Nephron (organoid): ENCODE measurements around the gene ABCC3.
"Not testable (repeated sequence)": the region's sequence is repeated elsewhere in the genome, so short reads cannot be mapped to it uniquely, and the experiment has no call there.

Experiments used
- H3K27ac Mint-ChIP-seq, 3 experiments: 2 replicates each; pipeline ENCODE4 v1.8.0; 2020; ENCODE audit warnings: mixed read lengths in 3 of 3, mild to moderate bottlenecking in 2 of 3, moderate library complexity in 1 of 3
- H3K27me3 Mint-ChIP-seq: 2 replicates; pipeline ENCODE4 v1.8.0; 2021; ENCODE audit warnings: low read depth, mild to moderate bottlenecking, moderate library complexity, mixed read lengths
- H3K36me3 Mint-ChIP-seq: 2 replicates; pipeline ENCODE4 v1.8.0; 2020; ENCODE audit warnings: low read depth, mixed read lengths
- H3K4me1 Mint-ChIP-seq: 2 replicates; pipeline ENCODE4 v1.8.0; 2020; ENCODE audit warnings: mixed read lengths
- H3K4me3 Mint-ChIP-seq, 3 experiments: 2 replicates each; pipeline ENCODE4 v1.8.0; 2020; ENCODE audit warnings: mild to moderate bottlenecking in 3 of 3, mixed read lengths in 3 of 3, moderate library complexity in 2 of 3
- H3K9me3 Mint-ChIP-seq: 2 replicates; pipeline ENCODE4 v1.8.0; 2020; ENCODE audit warnings: mixed read lengths
- CTCF ChIP-seq, 3 experiments: fragments of 200-600 bp; sonication (generic); IDR thresholded peaks; one replicate each; pipeline ENCODE4 v1.5.0; 2021; ENCODE audit warnings: antibody characterized with exemption in 3 of 3; ENCODE audit not compliant: unreplicated experiment in 3 of 3

Gene ABCC3

GRCh38 chr17:50679008-50679544 lies 44.4 kb downstream of the ABCC3 start:
- H3K4me1 Mint-ChIP-seq, result peaks cover 16% of the 10 kb centered on the region
- H3K36me3 Mint-ChIP-seq, result no peaks in the 10 kb centered on the region
- no peak overlapping the region for H3K4me3 Mint-ChIP-seq
- H3K27ac Mint-ChIP-seq, result no peak overlapping the region
- no peak for TF ChIP-seq CTCF (IDR thresholded peaks at IDR 0.05; ENCODE audit: unreplicated experiment in 3 of 3)
- H3K27me3 Mint-ChIP-seq, result peaks cover 16% of the 10 kb centered on the region
- no peaks in the 10 kb centered on the region for H3K9me3 Mint-ChIP-seq

- Mint-ChIP-seq H3K36me3 (no peaks in the 10 kb centered on the region), H3K4me3 (no peak overlapping the region), H3K9me3 (no peaks in the 10 kb centered on the region), H3K4me1 (peaks cover 21% of the 10 kb centered on the region), H3K27me3 (peaks cover 10% of the 10 kb centered on the region), H3K27ac (no peak overlapping the region)
- TF ChIP-seq CTCF (IDR thresholded peaks at IDR 0.05; ENCODE audit: unreplicated experiment in 3 of 3), result no peak
Observed at GRCh38 chr17:50680126-50680525, 45.4 kb downstream of the ABCC3 start.

GRCh38 chr17:50680543-50681262 lies 46.0 kb downstream of the ABCC3 start:
- not testable (repeated sequence) for H3K36me3 Mint-ChIP-seq, H3K27me3 Mint-ChIP-seq, H3K4me3 Mint-ChIP-seq, H3K9me3 Mint-ChIP-seq
- Mint-ChIP-seq H3K27ac (peak overlapping the region; percentile 56 to 89 (median 71)), H3K4me1 (peaks cover 21% of the 10 kb centered on the region)

- no peaks in the 10 kb centered on the region for H3K9me3 Mint-ChIP-seq
- H3K36me3 Mint-ChIP-seq, result no peaks in the 10 kb centered on the region
- peaks cover 9% of the 10 kb centered on the region for H3K27me3 Mint-ChIP-seq
- H3K27ac Mint-ChIP-seq, result peak overlapping the region; percentile 56 to 89 (median 71)
- H3K4me1 Mint-ChIP-seq, result peaks cover 27% of the 10 kb centered on the region
- peak; percentile 50 to 69 (median 63) for TF ChIP-seq CTCF (IDR thresholded peaks at IDR 0.05; ENCODE audit: unreplicated experiment in 3 of 3)
- no peak overlapping the region for H3K4me3 Mint-ChIP-seq
Observed at GRCh38 chr17:50681263-50682200, 46.9 kb downstream of the ABCC3 start.

- Mint-ChIP-seq H3K4me1 (peaks cover 36% of the 10 kb centered on the region), H3K4me3 (no peak overlapping the region)
- TF ChIP-seq CTCF (IDR thresholded peaks at IDR 0.05; ENCODE audit: unreplicated experiment in 3 of 3), result no peak
Observed at GRCh38 chr17:50682441-50682840, 47.8 kb downstream of the ABCC3 start.

GRCh38 chr17:50682938-50683337 lies 48.3 kb downstream of the ABCC3 start:
- Mint-ChIP-seq H3K9me3 (no peaks in the 10 kb centered on the region), H3K36me3 (no peaks in the 10 kb centered on the region), H3K4me1 (peaks cover 39% of the 10 kb centered on the region), H3K27ac (no peak overlapping the region), H3K4me3 (no peak overlapping the region), H3K27me3 (peaks cover 13% of the 10 kb centered on the region)
- TF ChIP-seq CTCF (IDR thresholded peaks at IDR 0.05; ENCODE audit: unreplicated experiment in 3 of 3), result no peak

More at GRCh38 chr17:50682441-50682840, 47.8 kb downstream of the ABCC3 start:
- no peaks in the 10 kb centered on the region for H3K9me3 Mint-ChIP-seq
- H3K36me3 Mint-ChIP-seq, result no peaks in the 10 kb centered on the region
- H3K27ac Mint-ChIP-seq, result peak overlapping the region in 1 of 3 experiments; percentile 81
- H3K27me3 Mint-ChIP-seq, result peaks cover 10% of the 10 kb centered on the region
